Stimulated activated CD8-positive, alpha-beta memory T cell treated with anti-CD3 and anti-CD28 coated beads, Interleukin-15, amount 100 ng/mL, for 48 hours (primary cell): Measurements from ENCODE around the gene BHLHE23.

ENCODE experiments used
- DNase-seq, 2 donors: peaks; one replicate each; pipeline ENCODE4 v3.0.0-alpha.2; 2020; ENCODE audit warnings: low read depth in 2 of 2

Gene BHLHE23

DNA sequence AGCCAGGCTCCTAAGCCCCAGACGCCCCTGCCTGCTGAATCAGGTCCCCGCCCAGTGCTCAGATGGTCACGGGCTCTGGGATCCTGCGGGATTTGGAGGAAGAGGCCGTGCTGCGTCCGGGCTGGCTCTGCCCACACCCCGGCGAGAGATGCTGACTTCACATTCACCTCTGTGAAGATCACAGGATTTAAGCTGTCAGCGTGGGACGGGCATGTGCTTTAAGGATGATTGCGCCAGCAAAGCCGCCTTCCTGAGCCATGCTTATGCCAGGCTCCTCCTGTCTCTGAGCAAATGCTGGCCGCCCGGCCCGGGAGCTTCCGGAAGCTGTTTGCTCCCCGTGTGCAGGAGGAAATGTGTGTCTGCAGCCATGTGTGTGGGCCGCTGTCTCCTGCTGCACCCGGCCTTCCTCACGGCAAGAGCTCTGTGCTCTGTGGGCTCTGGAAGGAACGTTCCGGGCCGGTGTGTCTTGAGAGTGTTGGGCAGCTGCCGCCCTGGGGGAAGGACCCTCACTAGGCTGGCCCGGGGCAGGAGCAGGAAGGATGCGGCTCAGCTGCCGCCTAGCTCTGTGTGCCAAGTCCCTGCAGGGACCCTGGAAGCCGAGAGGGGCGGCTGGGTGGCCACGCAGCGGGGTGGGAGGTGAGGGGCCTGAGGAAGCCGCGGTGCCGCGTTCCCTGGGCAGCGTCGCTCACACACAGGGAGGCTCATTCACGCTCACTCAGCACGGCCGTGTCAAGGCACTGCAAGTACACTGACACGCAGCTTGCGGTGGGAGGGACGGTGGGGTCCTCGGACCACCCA, 19.0 kb upstream of the BHLHE23 start:
- DNase-seq = no peak

GRCh38 chr20:63024573-63025392, 18.0 kb upstream of the BHLHE23 start:
- no peak for DNase-seq

- DNase-seq = no peak
Measured at GRCh38 chr20:63023936-63024571, 17.3 kb upstream of the BHLHE23 start.

DNA sequence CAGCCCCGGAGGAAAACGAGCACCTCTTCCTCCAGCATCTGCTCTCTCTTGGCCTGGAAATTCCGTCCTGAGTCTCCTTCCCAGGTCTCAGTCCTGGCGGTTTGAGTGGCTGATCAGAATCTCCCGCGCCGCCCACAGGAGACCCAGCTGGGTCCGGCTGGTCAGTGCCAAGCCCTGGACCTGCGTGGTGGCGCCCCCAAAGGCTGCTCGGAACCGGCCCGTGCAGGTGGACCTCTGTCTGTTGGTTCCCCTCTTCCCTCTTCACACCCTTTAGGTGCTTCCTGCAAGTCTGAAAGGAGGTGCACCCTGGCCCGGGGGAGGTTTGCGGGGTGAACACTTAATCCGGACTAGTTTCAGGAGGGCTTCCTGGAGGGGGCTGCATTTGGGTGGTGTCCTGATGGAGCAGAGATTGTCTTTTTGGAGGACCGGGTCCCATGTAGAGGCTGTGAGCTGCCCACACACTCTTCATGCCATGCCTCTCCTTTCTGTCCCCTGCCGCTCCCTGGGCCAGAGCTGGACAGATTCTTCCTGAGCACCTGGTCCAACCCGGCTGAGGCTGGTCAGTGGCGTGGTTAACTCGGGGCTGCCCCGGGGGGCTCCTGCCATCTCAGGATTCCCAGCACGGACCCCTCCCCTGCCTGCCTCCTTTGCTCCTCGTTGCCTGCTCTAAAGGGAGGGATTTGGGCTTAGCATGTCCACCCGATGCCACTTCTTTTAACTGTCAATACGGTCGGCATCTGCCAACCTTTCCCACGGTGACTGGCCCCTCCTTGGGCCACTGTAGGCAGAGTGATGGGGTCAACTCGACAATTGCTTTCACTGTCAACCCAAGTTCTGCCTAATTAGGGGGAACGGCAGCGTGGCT, 16.5 kb upstream of the BHLHE23 start:
- no peak for DNase-seq

DNA sequence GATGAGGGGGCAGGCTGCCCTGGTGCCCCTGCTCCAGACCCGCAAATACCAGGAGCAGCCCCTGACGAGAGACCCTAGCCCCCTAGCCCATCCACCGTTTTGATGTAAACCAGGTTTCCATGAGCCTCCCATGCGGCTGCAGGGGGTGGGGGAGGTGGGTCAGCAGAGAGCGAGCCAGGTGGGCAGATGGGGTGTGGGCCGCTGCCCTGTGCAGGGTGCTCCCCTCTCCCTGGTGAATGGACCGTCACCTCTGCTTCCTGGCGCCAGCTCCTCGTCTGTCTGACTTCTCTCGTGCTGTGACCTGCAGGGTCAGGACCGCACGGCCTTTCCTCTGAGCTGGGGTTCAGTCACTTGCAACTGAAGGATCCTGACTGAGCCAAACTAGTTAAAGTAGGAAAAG, 15.7 kb upstream of the BHLHE23 start:
- no peak for DNase-seq

DNA sequence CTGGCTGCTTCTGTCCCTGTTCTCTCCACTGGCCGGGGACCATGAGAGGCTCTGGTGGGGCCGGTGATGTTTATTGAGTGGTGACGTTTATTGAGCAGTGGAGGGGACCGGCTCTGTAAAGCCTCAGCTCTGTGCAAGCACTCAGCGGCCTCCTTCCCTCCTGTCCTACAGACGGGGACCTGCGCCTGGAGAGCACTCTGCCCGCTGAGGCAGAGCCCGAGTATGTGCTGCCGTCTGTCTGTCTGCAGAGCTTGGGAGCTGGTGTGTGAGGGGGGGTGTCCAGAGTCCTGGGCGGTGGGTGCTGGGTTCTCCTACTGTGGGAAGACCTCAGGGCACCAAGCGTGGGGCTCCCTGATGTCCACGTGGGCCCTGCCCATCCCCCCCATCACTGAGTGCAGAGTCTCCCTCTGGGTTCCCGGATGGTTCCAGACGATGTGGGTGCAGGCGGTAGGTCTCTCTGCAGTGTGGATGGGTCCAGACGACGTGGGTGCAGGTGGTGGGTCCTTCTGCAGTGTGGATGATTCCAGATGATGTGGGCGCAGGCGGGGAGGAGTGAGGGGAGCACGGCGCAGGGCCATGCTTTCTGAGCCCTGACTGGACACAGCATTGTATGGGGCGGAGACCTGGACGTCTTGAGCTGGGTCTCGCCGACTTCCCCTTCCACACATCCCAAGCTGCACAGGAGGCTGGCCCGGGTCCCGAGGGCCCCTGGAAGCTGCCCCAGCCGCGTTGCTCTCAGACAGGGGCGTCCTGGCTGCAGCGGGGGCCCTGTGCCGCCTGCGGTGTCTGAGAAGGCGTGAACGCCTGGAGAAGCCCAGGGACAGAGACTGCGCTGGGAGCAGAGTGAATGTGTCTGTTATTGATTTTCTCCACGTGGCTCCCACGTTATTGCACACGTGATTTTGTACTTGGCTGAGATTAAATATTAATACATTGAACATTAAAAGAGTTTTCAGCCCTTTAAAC, 14.9 kb upstream of the BHLHE23 start:
- DNase-seq = no peak

DNA sequence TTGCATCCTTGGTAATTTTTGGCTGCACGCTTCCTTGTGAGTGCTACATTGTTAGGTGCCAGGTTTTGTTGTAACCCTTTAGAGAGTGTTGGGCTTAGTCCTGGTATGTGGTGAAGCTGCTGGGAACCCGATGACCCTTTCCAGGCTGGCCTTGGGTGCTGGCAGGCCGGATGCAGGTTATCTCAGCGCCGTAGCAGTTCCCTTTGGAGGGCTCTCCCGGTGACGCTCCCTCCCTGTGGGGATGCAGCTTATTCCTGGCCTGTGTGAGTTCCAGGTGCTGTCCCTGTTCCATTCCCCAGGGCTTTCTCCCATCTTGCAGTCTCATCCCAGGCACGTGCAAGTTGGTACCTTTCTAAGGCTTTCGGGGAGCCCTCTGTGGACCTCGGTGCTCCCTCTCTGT, 13.9 kb upstream of the BHLHE23 start:
- DNase-seq = no peak

DNA sequence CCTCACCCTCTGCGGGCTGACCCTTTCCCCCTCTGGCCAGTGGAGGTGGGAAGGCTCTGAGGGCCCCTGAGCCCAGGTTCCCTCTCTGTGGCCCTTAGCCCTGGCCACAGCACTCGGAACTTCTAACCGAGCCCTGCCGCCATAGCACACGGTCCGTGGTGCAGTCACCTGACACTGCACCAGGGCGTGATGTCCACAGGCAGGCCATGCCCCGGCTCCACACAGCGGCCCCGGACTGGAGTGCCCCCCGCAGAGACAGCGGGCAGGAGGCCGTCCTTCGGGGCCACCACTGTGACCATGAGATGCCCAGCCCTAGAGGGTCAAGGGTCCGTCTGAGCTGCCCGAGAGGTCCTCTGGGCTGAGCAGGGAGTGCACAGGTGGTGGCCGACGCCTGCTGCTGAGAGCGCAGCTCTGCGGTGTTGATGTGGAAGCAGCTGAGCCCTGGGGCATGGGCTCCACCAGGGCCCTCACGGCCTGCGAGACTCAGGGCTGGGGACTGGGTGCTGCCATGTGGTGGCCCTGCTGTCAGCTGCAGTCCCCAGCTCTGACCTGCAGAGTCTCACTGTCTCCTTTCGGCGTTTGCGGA, 11.2 kb upstream of the BHLHE23 start:
- DNase-seq = no peak

GRCh38 chr20:63017076-63017825, 10.5 kb upstream of the BHLHE23 start:
- DNase-seq = no peak

- DNase-seq = no peak
Measured at GRCh38 chr20:63016514-63017075, 9.8 kb upstream of the BHLHE23 start.

DNA sequence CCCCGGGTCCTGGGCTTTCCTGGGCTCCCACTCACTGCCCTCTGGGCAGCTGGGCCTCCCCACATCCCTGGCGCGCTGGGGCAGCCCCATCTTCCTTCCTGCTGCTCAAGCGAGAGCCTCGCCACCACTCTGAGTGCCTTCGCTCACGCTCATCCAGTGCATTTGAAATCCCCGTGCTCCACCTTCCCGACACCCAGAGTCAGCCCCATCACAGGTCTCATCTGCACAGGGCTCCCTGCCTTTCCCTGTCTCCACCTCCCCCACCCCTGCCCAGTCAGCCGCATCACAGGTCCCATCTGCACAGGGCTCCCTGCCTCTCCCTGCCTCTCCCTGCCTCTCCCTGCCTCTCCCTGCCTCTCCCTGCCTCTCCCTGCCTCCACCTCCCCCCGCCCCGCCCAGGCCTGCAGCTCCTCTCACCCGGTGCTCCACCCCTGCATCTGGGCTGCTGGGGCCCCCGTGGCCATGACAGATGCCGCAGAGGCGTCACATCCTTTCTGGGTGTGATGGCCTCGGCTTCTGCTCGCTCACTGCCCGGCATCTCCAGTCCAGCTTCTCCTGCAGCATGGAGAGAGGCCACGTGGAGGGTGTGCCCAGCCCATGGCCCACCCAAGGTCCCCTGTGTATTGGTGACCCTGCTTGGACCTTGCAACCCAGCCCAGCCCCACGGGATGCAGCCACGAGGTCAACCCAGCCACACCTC, 9.0 kb upstream of the BHLHE23 start:
- no peak for DNase-seq

- DNase-seq = no peak
Measured at GRCh38 chr20:63015147-63015661, 8.4 kb upstream of the BHLHE23 start.

DNA sequence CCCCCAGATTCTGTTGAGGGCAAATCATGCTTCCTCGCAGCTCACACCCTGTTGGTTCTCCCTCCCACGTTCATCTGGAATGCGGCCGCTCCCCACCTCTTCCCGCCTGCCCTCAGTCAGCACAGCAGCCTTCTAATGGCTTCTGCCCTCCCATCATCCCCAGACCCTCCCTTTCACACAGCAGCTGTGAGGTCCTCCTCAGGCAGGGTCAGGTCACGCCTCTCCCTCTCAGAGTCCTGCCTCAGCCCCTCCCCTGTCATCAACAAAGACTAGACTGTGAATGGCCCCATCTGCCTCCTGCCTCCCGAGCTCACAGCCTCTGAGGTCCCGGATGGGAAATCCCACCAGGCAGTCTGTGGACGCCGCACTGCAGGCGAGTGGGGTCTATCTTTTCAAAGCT, 7.9 kb upstream of the BHLHE23 start:
- DNase-seq = no peak

DNA sequence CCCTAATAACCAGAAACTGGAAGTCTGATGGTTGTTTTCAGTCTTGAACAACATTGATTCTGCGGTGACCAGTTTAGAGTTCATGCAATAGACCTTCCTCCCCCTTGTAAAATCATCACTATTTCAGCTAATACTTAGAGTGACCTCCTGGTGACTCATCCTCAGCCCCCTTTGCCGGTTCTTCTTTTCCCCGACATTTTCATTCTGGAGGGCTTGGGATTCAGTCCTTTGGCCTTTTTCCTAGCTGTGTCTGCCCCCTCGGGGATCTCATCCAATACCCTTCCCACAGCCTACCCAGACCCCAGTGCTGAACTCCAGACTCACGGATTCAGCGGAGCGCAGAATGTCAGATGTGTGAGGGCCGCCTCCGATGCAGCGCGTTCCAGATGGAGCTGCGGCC, 7.5 kb upstream of the BHLHE23 start:
- DNase-seq = no peak

DNA sequence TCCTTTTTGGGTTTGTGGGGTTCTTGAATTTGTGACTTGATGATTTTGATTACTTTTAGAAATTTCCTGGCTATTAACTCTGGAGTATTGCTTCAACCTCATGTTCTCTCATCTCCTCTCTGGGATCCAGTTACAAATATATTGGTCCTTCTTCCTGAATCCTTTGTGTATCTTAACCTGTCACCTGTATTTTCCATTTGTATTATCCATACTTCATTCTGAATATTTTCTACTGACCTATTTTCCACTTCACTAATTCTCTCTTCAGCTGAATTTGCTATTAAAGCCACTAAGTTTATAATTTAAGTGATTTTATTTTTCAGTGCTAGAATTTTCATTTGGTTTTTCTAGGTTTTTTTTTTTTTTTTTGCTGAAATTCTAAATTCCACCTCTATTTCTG, 6.4 kb upstream of the BHLHE23 start:
- DNase-seq = no peak

GRCh38 chr20:63011798-63012197, 5.0 kb upstream of the BHLHE23 start:
- DNase-seq = no peak

- peak; percentile 60 to 61 for DNase-seq
Measured at GRCh38 chr20:63009988-63010769, 3.4 kb upstream of the BHLHE23 start.
